ENCODE data around the gene TBC1D1. TPM values are rescaled to one million over a fixed set of nuclear protein-coding genes. Genes with fewer than 3 reads are reported as not detected.

Gene TBC1D1
- total RNA-seq, 1 experiment from 2014 or later = 42.6 TPM

GRCh38 chr4:37904824-37905223 lies 13.9 kb downstream of the TBC1D1 start:
- intact Hi-C loops (cut with micrococcal nuclease; ENCODE audit: unreplicated experiment) = no loop called here
- H3K4me3 ChIP-seq (ENCODE audit: low read depth, low read length, poor library complexity, severe bottlenecking) = no peak overlapping the region
- peaks cover 3% of the 10 kb centered on the region for H3K27me3 ChIP-seq (replicated peaks; ENCODE audit: insufficient read depth, low read depth, low read length, poor library complexity)
- ChIA-PET POLR2A (ENCODE audit: low non-redundant PET) (no interaction called here), CTCF (no interaction called here)
- no peaks in the 10 kb centered on the region for H3K4me1 ChIP-seq (ENCODE audit: insufficient read depth, low read length, poor library complexity, severe bottlenecking)
- H3K36me3 ChIP-seq (ENCODE audit: insufficient read depth, low read length, poor library complexity, severe bottlenecking) = no peaks in the 10 kb centered on the region
- no peak for TF ChIP-seq EZH2 (IDR thresholded peaks at IDR 0.05; ENCODE audit: borderline replicate concordance, low read depth, low read length, poor library complexity, severe bottlenecking)
- TF ChIP-seq, protein P1, sequence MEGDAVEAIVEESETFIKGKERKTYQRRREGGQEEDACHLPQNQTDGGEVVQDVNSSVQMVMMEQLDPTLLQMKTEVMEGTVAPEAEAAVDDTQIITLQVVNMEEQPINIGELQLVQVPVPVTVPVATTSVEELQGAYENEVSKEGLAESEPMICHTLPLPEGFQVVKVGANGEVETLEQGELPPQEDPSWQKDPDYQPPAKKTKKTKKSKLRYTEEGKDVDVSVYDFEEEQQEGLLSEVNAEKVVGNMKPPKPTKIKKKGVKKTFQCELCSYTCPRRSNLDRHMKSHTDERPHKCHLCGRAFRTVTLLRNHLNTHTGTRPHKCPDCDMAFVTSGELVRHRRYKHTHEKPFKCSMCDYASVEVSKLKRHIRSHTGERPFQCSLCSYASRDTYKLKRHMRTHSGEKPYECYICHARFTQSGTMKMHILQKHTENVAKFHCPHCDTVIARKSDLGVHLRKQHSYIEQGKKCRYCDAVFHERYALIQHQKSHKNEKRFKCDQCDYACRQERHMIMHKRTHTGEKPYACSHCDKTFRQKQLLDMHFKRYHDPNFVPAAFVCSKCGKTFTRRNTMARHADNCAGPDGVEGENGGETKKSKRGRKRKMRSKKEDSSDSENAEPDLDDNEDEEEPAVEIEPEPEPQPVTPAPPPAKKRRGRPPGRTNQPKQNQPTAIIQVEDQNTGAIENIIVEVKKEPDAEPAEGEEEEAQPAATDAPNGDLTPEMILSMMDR (conservative IDR thresholded peaks at IDR 0.05; ENCODE audit: low read depth, low read length) = no peak
- H3K27ac ChIP-seq (ENCODE audit: low read depth, low read length, poor library complexity, severe bottlenecking) = no peak overlapping the region
- DNase-seq (ENCODE audit: low spot score) = no peak
- H3K9me3 ChIP-seq (ENCODE audit: low read depth, low read length, poor library complexity, severe bottlenecking) = no peaks in the 10 kb centered on the region
- BruUV-seq (replicated peaks) = no TSS peak

DNA sequence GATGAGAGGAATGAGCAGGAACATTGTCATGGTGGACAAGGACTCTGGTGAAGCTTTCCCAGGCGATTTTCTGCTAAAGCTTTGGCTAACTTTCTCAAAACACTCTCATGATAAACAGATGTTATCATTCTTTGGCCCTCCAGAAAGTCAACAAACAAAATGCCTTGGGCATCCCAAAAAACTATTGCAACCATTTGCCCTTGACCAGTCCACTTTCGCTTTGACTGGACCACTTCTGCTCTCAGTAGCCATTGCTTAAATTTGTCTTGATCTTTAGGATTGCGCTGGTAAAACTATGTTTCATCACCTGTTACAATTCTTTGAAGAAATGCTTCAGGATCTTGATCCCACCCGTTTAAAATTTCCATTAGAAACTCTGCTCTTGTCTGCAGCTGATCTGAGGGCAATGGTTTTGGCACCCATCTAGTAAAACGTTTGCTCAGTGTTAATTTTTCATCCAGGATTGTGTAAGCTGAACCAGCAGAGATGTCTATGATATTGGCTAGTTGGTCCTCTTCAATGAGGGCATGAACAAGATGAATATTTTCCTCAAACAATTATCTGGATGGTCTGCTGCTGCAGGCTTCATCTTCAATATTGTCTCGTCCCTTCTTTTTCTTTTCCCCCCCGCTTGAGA lies 14.8 kb downstream of the TBC1D1 start:
- ChIA-PET POLR2A (ENCODE audit: low non-redundant PET) (no interaction called here), CTCF (no interaction called here)
- Histone ChIP-seq H3K27ac (ENCODE audit: low read depth, low read length, poor library complexity, severe bottlenecking) (no peak overlapping the region), H3K4me3 (ENCODE audit: low read depth, low read length, poor library complexity, severe bottlenecking) (no peak overlapping the region), H3K36me3 (ENCODE audit: insufficient read depth, low read length, poor library complexity, severe bottlenecking) (no peaks in the 10 kb centered on the region), H3K9me3 (ENCODE audit: low read depth, low read length, poor library complexity, severe bottlenecking) (no peaks in the 10 kb centered on the region), H3K27me3 (replicated peaks; ENCODE audit: insufficient read depth, low read depth, low read length, poor library complexity) (peaks cover 3% of the 10 kb centered on the region), H3K4me1 (ENCODE audit: insufficient read depth, low read length, poor library complexity, severe bottlenecking) (no peaks in the 10 kb centered on the region)
- TF ChIP-seq, protein P1 (conservative IDR thresholded peaks at IDR 0.05; ENCODE audit: low read depth, low read length) = no peak
- TF ChIP-seq EZH2 (IDR thresholded peaks at IDR 0.05; ENCODE audit: borderline replicate concordance, low read depth, low read length, poor library complexity, severe bottlenecking) = no peak
- BruUV-seq (replicated peaks) = no TSS peak
- no peak for DNase-seq (ENCODE audit: low spot score)
- intact Hi-C loops (cut with micrococcal nuclease; ENCODE audit: unreplicated experiment) = no loop called here

DNA sequence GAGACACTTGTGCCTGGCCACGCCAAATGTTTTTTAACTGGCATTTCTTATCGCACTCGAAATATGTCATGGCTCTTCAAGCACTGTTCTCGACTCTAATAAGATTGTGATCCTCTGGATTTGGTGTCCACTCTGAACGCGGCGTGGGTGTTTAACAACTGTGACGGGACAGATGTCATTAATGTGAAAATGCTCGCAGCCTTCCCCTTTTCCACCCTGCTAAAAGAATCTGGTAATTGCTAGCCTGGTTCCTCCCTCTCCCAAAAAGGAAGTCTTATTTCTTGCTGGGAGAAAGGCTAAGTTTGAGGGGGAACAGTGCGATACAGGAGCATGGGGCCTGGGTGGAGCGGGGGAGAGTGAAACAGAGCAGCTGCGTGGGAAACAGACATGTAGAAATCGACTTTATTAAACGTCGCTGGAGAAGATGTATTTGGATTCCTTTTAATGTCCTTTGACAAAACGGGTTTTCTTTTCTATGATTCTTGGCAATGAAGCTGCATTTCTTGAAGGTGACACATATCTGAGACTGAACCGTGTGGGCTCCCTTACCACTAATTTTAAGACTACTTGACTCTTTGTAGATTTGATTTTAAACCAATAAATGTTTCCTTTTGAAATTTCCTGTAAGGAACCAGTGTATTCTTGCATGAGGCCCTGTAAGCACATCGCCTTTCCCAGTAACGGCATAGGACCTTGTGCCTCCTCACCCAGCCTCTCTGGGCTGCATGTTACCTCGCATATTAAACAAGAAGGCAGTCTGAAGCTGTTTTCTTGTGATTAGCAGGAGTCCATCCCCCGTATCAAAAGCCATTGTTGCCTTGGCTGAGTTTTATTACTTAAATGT lies 17.8 kb downstream of the TBC1D1 start:
- no peak overlapping the region for H3K27ac ChIP-seq (ENCODE audit: low read depth, low read length, poor library complexity, severe bottlenecking)
- CTCF ChIA-PET = no interaction called here
- H3K9me3 ChIP-seq (ENCODE audit: low read depth, low read length, poor library complexity, severe bottlenecking) = no peaks in the 10 kb centered on the region
- POLR2A ChIA-PET (ENCODE audit: low non-redundant PET) = no interaction called here
- H3K4me3 ChIP-seq (ENCODE audit: low read depth, low read length, poor library complexity, severe bottlenecking) = no peak overlapping the region
- H3K36me3 ChIP-seq (ENCODE audit: insufficient read depth, low read length, poor library complexity, severe bottlenecking) = no peaks in the 10 kb centered on the region
- intact Hi-C loops (cut with micrococcal nuclease; ENCODE audit: unreplicated experiment) = no loop called here
- TF ChIP-seq EZH2 (IDR thresholded peaks at IDR 0.05; ENCODE audit: borderline replicate concordance, low read depth, low read length, poor library complexity, severe bottlenecking) = no peak
- TF ChIP-seq, protein P1 (conservative IDR thresholded peaks at IDR 0.05; ENCODE audit: low read depth, low read length) = no peak
- DNase-seq (ENCODE audit: low spot score) = peak; percentile 15
- no TSS peak for BruUV-seq (replicated peaks)
- H3K4me1 ChIP-seq (ENCODE audit: insufficient read depth, low read length, poor library complexity, severe bottlenecking) = no peaks in the 10 kb centered on the region
- peaks cover 3% of the 10 kb centered on the region for H3K27me3 ChIP-seq (replicated peaks; ENCODE audit: insufficient read depth, low read depth, low read length, poor library complexity)
